SW480 (cell line): Measurements from ENCODE around the gene AUP1.
"Not testable (repeated sequence)": the region's sequence is repeated elsewhere in the genome, so short reads cannot be mapped to it uniquely, and the experiment has no call there.

Experiments used
- DNase-seq: peaks from one replicate; pipeline ENCODE4 v3.0.0-alpha.2; 2016; ENCODE audit warnings: low spot score

The AUP1 gene

GRCh38 chr2:74529357-74530238 is at the start of gene AUP1, which contains the start of gene HTRA2:
Gene AUP1, minus strand, starts transcription at chr2:74529706. Its CDS starts 77 bp downstream, at chr2:74529629.
Gene HTRA2, plus strand, starts transcription at chr2:74529933. Its CDS starts 74 bp downstream, at chr2:74530007.
- DNase-seq: peak; percentile 99

GRCh38 chr2:74578408-74578807 is 48.9 kb upstream of the AUP1 start:
- no peak for DNase-seq

GRCh38 chr2:74577448-74577847 is 47.9 kb upstream of the AUP1 start:
- DNase-seq: no peak

- DNase-seq: no peak
Observed at GRCh38 chr2:74576863-74577229, 47.3 kb upstream of the AUP1 start.

GRCh38 chr2:74576211-74576862 is 46.8 kb upstream of the AUP1 start:
- no peak for DNase-seq

GRCh38 chr2:74575320-74575719 is 45.8 kb upstream of the AUP1 start:
- no peak for DNase-seq

GRCh38 chr2:74573747-74574562 is 44.4 kb upstream of the AUP1 start:
- peak; percentile 55 for DNase-seq

- no peak for DNase-seq
Observed at GRCh38 chr2:74572178-74572925, 42.8 kb upstream of the AUP1 start.

- DNase-seq: no peak
Observed at GRCh38 chr2:74571058-74571457, 41.6 kb upstream of the AUP1 start.

- DNase-seq: no peak
Observed at GRCh38 chr2:74569686-74570085, 40.2 kb upstream of the AUP1 start.

GRCh38 chr2:74567881-74568280 is 38.4 kb upstream of the AUP1 start:
- DNase-seq: no peak

GRCh38 chr2:74566754-74567085 is 37.2 kb upstream of the AUP1 start:
- no peak for DNase-seq

- DNase-seq: no peak
Observed at GRCh38 chr2:74566076-74566753, 36.7 kb upstream of the AUP1 start.

- DNase-seq: no peak
Observed at GRCh38 chr2:74564222-74564621, 34.7 kb upstream of the AUP1 start.

GRCh38 chr2:74562126-74562775 is 32.7 kb upstream of the AUP1 start:
- peak; percentile 36 for DNase-seq

- DNase-seq: not testable (repeated sequence)
Observed at GRCh38 chr2:74561022-74561421, 31.5 kb upstream of the AUP1 start.

GRCh38 chr2:74560591-74560990 is 31.1 kb upstream of the AUP1 start:
- peak; percentile 93 for DNase-seq

GRCh38 chr2:74559912-74560311 is 30.4 kb upstream of the AUP1 start:
- peak; percentile 37 for DNase-seq

GRCh38 chr2:74558284-74559230 is 29.1 kb upstream of the AUP1 start:
- DNase-seq: no peak
